Stomach smooth muscle (tissue), 2 donors: ENCODE results near the gene ACOT11.
"Not testable (repeated sequence)": the region's sequence is repeated elsewhere in the genome, so short reads cannot be mapped to it uniquely, and the experiment has no call there.

Source experiments
- H3K27ac ChIP-seq: one replicate; pipeline ENCODE4 v1.7.0; 2013; ENCODE audit warnings: mild to moderate bottlenecking, low read length, inconsistent platforms
- H3K27me3 ChIP-seq, 2 donors: one replicate each; pipeline ENCODE4 v1.7.0; 2013; ENCODE audit warnings: low read length in 2 of 2; ENCODE audit not compliant: insufficient read depth in 2 of 2, control insufficient read depth in 1 of 2
- H3K36me3 ChIP-seq, 2 donors: one replicate each; pipeline ENCODE4 v1.7.0; 2013; ENCODE audit warnings: low read length in 2 of 2; ENCODE audit not compliant: control insufficient read depth in 2 of 2, insufficient read depth in 2 of 2
- H3K4me1 ChIP-seq: one replicate; pipeline ENCODE4 v1.7.0; 2013; ENCODE audit warnings: low read length; ENCODE audit not compliant: control insufficient read depth, insufficient read depth
- H3K4me3 ChIP-seq, 2 donors: one replicate each; pipeline ENCODE4 v1.7.0; 2013; ENCODE audit warnings: low read length in 2 of 2
- H3K9ac ChIP-seq, 2 donors: one replicate each; pipeline ENCODE4 v1.7.0; 2013; ENCODE audit warnings: low read length in 2 of 2, mild to moderate bottlenecking in 1 of 2
- H3K9me3 ChIP-seq, 2 donors: one replicate each; pipeline ENCODE4 v1.7.0; 2013; ENCODE audit warnings: low read length in 2 of 2; ENCODE audit not compliant: control insufficient read depth in 2 of 2
- donor health status: healthy.
- donor health status: Pancreatic carcinoma.

ACOT11 gene

GRCh38 chr1:54611621-54612020, 63.6 kb downstream of the ACOT11 start:
- Histone ChIP-seq H3K4me3 (no peak overlapping the region), H3K4me1 (peaks cover 5% of the 10 kb centered on the region), H3K27me3 (no peaks in the 10 kb centered on the region), H3K27ac (no peak overlapping the region), H3K9ac (no peak overlapping the region), H3K36me3 (peaks cover 25 to 27% of the 10 kb centered on the region in 2 donors), H3K9me3 (no peaks in the 10 kb centered on the region)

- no peak overlapping the region for H3K27ac ChIP-seq
- peaks cover 7 to 9% of the 10 kb centered on the region in 2 donors for H3K36me3 ChIP-seq
- no peaks in the 10 kb centered on the region for H3K9me3 ChIP-seq
- H3K27me3 ChIP-seq: no peaks in the 10 kb centered on the region
- peaks cover 5% of the 10 kb centered on the region for H3K4me1 ChIP-seq
- no peak overlapping the region for H3K4me3 ChIP-seq
- H3K9ac ChIP-seq: no peak overlapping the region
Observed at GRCh38 chr1:54614024-54614423, 66.0 kb downstream of the ACOT11 start.

- Histone ChIP-seq H3K4me1 (peaks cover 5% of the 10 kb centered on the region), H3K9me3 (no peaks in the 10 kb centered on the region), H3K4me3 (no peak overlapping the region), H3K36me3 (peaks cover 4 to 6% of the 10 kb centered on the region in 2 donors), H3K27ac (no peak overlapping the region), H3K9ac (no peak overlapping the region), H3K27me3 (no peaks in the 10 kb centered on the region)
Observed at GRCh38 chr1:54614563-54614962, 66.5 kb downstream of the ACOT11 start.

GRCh38 chr1:54615531-54616279, 67.7 kb downstream of the ACOT11 start:
- H3K4me1 ChIP-seq: peaks cover 5% of the 10 kb centered on the region
- H3K9ac ChIP-seq: no peak overlapping the region
- H3K27ac ChIP-seq: no peak overlapping the region
- H3K36me3 ChIP-seq: peaks cover 0 to 4% of the 10 kb centered on the region in 2 donors
- H3K4me3 ChIP-seq: no peak overlapping the region
- H3K9me3 ChIP-seq: no peaks in the 10 kb centered on the region
- H3K27me3 ChIP-seq: no peaks in the 10 kb centered on the region

- Histone ChIP-seq H3K9me3 (no peaks in the 10 kb centered on the region), H3K4me1 (peaks cover 4% of the 10 kb centered on the region), H3K36me3 (peaks cover 0 to 4% of the 10 kb centered on the region in 2 donors), H3K27ac (no peak overlapping the region), H3K9ac (no peak overlapping the region), H3K27me3 (no peaks in the 10 kb centered on the region), H3K4me3 (no peak overlapping the region)
Observed at GRCh38 chr1:54619749-54620148, 71.7 kb downstream of the ACOT11 start.

- Histone ChIP-seq H3K36me3 (peaks cover 0 to 2% of the 10 kb centered on the region in 2 donors), H3K4me3 (no peak within 1 kb of the TSS), H3K27me3 (no peaks in the 10 kb centered on the region), H3K9ac (no peak within 1 kb of the TSS), H3K9me3 (no peaks in the 10 kb centered on the region), H3K4me1 (peaks cover 2% of the 10 kb centered on the region), H3K27ac (no peak within 1 kb of the TSS)
Observed at GRCh38 chr1:54623216-54624007, 75.4 kb downstream of the ACOT11 start, which contains the start of gene FAM151A. Gene FAM151A, minus strand, starts transcription at chr1:54623525. Its CDS starts 130 bp downstream, at chr1:54623395.

GRCh38 chr1:54624466-54625464, 76.7 kb downstream of the ACOT11 start:
- no peaks in the 10 kb centered on the region for H3K27me3 ChIP-seq
- H3K9me3 ChIP-seq: no peaks in the 10 kb centered on the region
- no peaks in the 10 kb centered on the region for H3K36me3 ChIP-seq
- no peak overlapping the region for H3K9ac ChIP-seq
- no peak overlapping the region for H3K4me3 ChIP-seq
- peaks cover 2% of the 10 kb centered on the region for H3K4me1 ChIP-seq
- no peak overlapping the region for H3K27ac ChIP-seq

GRCh38 chr1:54627196-54627595, 79.2 kb downstream of the ACOT11 start:
- no peak overlapping the region for H3K9ac ChIP-seq
- no peak overlapping the region for H3K4me3 ChIP-seq
- H3K36me3 ChIP-seq: no peaks in the 10 kb centered on the region
- no peak overlapping the region for H3K27ac ChIP-seq
- no peaks in the 10 kb centered on the region for H3K27me3 ChIP-seq
- H3K9me3 ChIP-seq: no peaks in the 10 kb centered on the region
- H3K4me1 ChIP-seq: no peaks in the 10 kb centered on the region

GRCh38 chr1:54635804-54636203, 87.8 kb downstream of the ACOT11 start:
- H3K27me3 ChIP-seq, H3K27ac ChIP-seq, H3K4me1 ChIP-seq, H3K4me3 ChIP-seq, H3K9me3 ChIP-seq, H3K9ac ChIP-seq, H3K36me3 ChIP-seq: not testable (repeated sequence)
